ENCODE measurements around the gene ZC3H12D.

Gene ZC3H12D

GRCh38 chr6:149409617-149410016 is 75.2 kb downstream of the ZC3H12D start:
- DNase-seq (ENCODE audit: low spot score), result no peak

GRCh38 chr6:149405823-149406765 is 78.7 kb downstream of the ZC3H12D start:
- DNase-seq (ENCODE audit: low spot score), result no peak

GRCh38 chr6:149403534-149403933 is 81.3 kb downstream of the ZC3H12D start:
- no peak for DNase-seq (ENCODE audit: low spot score)

GRCh38 chr6:149400050-149400449 is 84.8 kb downstream of the ZC3H12D start, which contains the start of gene SUMO4:
SUMO4 (plus strand) TSS chr6:149400262; CDS start chr6:149400392, 130 bp downstream.
- no peak for DNase-seq (ENCODE audit: low spot score)

- no peak for DNase-seq (ENCODE audit: low spot score)
Observed at GRCh38 chr6:149397384-149397783, 87.4 kb downstream of the ZC3H12D start.

All from hematopoietic multipotent progenitor cell treated with erythropoietin and hydrocortisone succinate and interleukin-3 and kit ligand, for 17 days (in vitro differentiated cells).